ENCODE data around the gene GALNT17.

The GALNT17 gene

DNA sequence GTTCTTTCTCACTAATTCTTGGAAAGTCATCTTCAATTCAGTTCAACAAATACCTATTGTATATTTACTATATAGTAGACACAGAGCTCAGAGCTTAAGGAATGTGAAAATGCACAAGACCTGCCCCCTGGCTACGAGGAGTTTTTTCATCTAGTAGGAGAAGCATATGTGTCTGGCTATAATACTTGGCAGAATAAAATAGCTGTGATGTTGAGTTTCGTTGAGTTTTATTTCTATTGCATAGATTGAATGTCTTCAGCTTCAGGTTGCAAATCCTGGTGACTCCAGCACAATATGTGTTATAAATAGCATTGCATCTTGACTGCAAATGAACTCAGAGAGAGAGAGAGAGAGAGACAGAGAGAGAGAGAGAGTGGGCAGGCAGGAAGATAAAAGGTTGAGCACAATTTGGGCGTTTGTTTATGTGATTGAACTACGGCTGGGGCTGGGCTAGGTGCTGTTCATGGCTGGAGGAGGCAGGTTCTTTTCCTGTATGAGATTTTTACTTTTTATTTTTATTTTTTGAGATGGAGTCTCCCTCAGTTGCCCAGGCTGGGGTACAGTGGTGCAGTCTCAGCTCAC, 229.6 kb downstream of the GALNT17 start:
- H3K9ac ChIP-seq (ENCODE audit: low read length): no peak overlapping the region
- no peaks in the 10 kb centered on the region for H3K36me3 ChIP-seq (replicated peaks; ENCODE audit: low read depth, low read length)
- H3K27ac ChIP-seq (ENCODE audit: low read length): no peak overlapping the region
- no peak overlapping the region for H3K4me3 ChIP-seq (ENCODE audit: low read length)
- no peak for TF ChIP-seq EZH2phosphoT487 (IDR thresholded peaks at IDR 0.05; ENCODE audit: low read depth)
- TF ChIP-seq, protein P1, sequence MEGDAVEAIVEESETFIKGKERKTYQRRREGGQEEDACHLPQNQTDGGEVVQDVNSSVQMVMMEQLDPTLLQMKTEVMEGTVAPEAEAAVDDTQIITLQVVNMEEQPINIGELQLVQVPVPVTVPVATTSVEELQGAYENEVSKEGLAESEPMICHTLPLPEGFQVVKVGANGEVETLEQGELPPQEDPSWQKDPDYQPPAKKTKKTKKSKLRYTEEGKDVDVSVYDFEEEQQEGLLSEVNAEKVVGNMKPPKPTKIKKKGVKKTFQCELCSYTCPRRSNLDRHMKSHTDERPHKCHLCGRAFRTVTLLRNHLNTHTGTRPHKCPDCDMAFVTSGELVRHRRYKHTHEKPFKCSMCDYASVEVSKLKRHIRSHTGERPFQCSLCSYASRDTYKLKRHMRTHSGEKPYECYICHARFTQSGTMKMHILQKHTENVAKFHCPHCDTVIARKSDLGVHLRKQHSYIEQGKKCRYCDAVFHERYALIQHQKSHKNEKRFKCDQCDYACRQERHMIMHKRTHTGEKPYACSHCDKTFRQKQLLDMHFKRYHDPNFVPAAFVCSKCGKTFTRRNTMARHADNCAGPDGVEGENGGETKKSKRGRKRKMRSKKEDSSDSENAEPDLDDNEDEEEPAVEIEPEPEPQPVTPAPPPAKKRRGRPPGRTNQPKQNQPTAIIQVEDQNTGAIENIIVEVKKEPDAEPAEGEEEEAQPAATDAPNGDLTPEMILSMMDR (IDR thresholded peaks at IDR 0.05; ENCODE audit: low read depth, low read length): no peak
- H2AFZ ChIP-seq (ENCODE audit: low read depth, low read length): no peak overlapping the region
- no peak overlapping the region for H3K4me2 ChIP-seq (ENCODE audit: low read length)
- no peaks in the 10 kb centered on the region for H3K9me3 ChIP-seq (ENCODE audit: insufficient read depth, low read length)
- no peaks in the 10 kb centered on the region for H4K20me1 ChIP-seq (ENCODE audit: insufficient read depth, low read length)
- no peaks in the 10 kb centered on the region for H3K79me2 ChIP-seq (ENCODE audit: low read length)
- no peaks in the 10 kb centered on the region for H3K4me1 ChIP-seq (ENCODE audit: low read length)
- H3K27me3 ChIP-seq (ENCODE audit: low read depth, low read length): no peaks in the 10 kb centered on the region

GRCh38 chr7:71362240-71362639, 230.3 kb downstream of the GALNT17 start:
- H2AFZ ChIP-seq (ENCODE audit: low read depth, low read length): no peak overlapping the region
- no peaks in the 10 kb centered on the region for H3K79me2 ChIP-seq (ENCODE audit: low read length)
- H3K27me3 ChIP-seq (ENCODE audit: low read depth, low read length): no peaks in the 10 kb centered on the region
- H3K36me3 ChIP-seq (replicated peaks; ENCODE audit: low read depth, low read length): no peaks in the 10 kb centered on the region
- no peak overlapping the region for H3K4me2 ChIP-seq (ENCODE audit: low read length)
- H3K9me3 ChIP-seq (ENCODE audit: insufficient read depth, low read length): no peaks in the 10 kb centered on the region
- H3K4me3 ChIP-seq (ENCODE audit: low read length): no peak overlapping the region
- no peak for TF ChIP-seq EZH2phosphoT487 (IDR thresholded peaks at IDR 0.05; ENCODE audit: low read depth)
- TF ChIP-seq, protein P1 (IDR thresholded peaks at IDR 0.05; ENCODE audit: low read depth, low read length): no peak
- H3K9ac ChIP-seq (ENCODE audit: low read length): no peak overlapping the region
- no peaks in the 10 kb centered on the region for H4K20me1 ChIP-seq (ENCODE audit: insufficient read depth, low read length)
- no peaks in the 10 kb centered on the region for H3K4me1 ChIP-seq (ENCODE audit: low read length)
- no peak overlapping the region for H3K27ac ChIP-seq (ENCODE audit: low read length)

DNA sequence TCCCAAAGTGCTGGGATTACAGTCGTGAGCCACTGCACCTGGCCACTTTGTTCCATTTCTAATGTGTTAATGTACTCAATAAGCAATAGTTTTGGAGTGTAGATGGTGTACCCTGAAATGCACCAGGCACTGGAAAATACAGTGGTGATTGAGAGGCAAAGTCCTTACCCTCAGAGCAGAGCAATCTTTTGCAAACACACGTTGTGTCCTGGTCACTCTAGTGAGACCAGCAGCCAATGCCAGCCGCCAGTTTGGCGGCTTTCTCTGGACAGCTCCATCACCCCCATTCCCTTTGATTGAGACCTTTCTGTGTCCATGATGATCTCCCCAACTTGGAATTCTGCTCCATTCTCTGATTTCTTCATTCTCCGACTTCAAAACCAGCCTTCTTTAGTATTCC, 231.3 kb downstream of the GALNT17 start:
- Histone ChIP-seq H3K36me3 (replicated peaks; ENCODE audit: low read depth, low read length) (no peaks in the 10 kb centered on the region), H3K9ac (ENCODE audit: low read length) (no peak overlapping the region), H3K79me2 (ENCODE audit: low read length) (no peaks in the 10 kb centered on the region), H3K27ac (ENCODE audit: low read length) (no peak overlapping the region), H2AFZ (ENCODE audit: low read depth, low read length) (no peak overlapping the region), H3K4me1 (ENCODE audit: low read length) (no peaks in the 10 kb centered on the region), H4K20me1 (ENCODE audit: insufficient read depth, low read length) (no peaks in the 10 kb centered on the region), H3K4me2 (ENCODE audit: low read length) (no peak overlapping the region), H3K27me3 (ENCODE audit: low read depth, low read length) (no peaks in the 10 kb centered on the region), H3K9me3 (ENCODE audit: insufficient read depth, low read length) (no peaks in the 10 kb centered on the region), H3K4me3 (ENCODE audit: low read length) (no peak overlapping the region)
- TF ChIP-seq, protein P1 (IDR thresholded peaks at IDR 0.05; ENCODE audit: low read depth, low read length): no peak
- TF ChIP-seq EZH2phosphoT487 (IDR thresholded peaks at IDR 0.05; ENCODE audit: low read depth): no peak

GRCh38 chr7:71363627-71364026, 231.7 kb downstream of the GALNT17 start:
- Histone ChIP-seq H3K27me3 (ENCODE audit: low read depth, low read length) (no peaks in the 10 kb centered on the region), H3K79me2 (ENCODE audit: low read length) (no peaks in the 10 kb centered on the region), H3K4me3 (ENCODE audit: low read length) (no peak overlapping the region), H3K9me3 (ENCODE audit: insufficient read depth, low read length) (no peaks in the 10 kb centered on the region), H3K36me3 (replicated peaks; ENCODE audit: low read depth, low read length) (no peaks in the 10 kb centered on the region), H3K4me1 (ENCODE audit: low read length) (no peaks in the 10 kb centered on the region), H4K20me1 (ENCODE audit: insufficient read depth, low read length) (no peaks in the 10 kb centered on the region), H2AFZ (ENCODE audit: low read depth, low read length) (no peak overlapping the region), H3K27ac (ENCODE audit: low read length) (no peak overlapping the region), H3K4me2 (ENCODE audit: low read length) (no peak overlapping the region), H3K9ac (ENCODE audit: low read length) (no peak overlapping the region)
- TF ChIP-seq, protein P1 (IDR thresholded peaks at IDR 0.05; ENCODE audit: low read depth, low read length): no peak
- no peak for TF ChIP-seq EZH2phosphoT487 (IDR thresholded peaks at IDR 0.05; ENCODE audit: low read depth)
